ENCODE measurements around the gene MAP7.

- TF ChIP-seq EZH2 (IDR thresholded peaks at IDR 0.05; ENCODE audit: insufficient read depth, poor library complexity, severe bottlenecking) (no peak), EZH2phosphoT487 (IDR thresholded peaks at IDR 0.05; ENCODE audit: insufficient read depth, low read depth) (no peak)
Measured at GRCh38 chr6:136469154-136469553, 81.1 kb downstream of the MAP7 start.

All from GM23248 (cell line).